HG03342 (cell line): ENCODE measurements around the gene UBALD1.
"Not testable (repeated sequence)": the region's sequence is repeated elsewhere in the genome, so short reads cannot be mapped to it uniquely, and the experiment has no call there.

Experiments used
- ATAC-seq: cut with Tn5 transposase; IDR thresholded peaks from one replicate; pipeline ENCODE4 v1.9.1; 2021; ENCODE audit warnings: mild to moderate bottlenecking, moderate library complexity; ENCODE audit not compliant: unreplicated experiment

Gene UBALD1

DNA sequence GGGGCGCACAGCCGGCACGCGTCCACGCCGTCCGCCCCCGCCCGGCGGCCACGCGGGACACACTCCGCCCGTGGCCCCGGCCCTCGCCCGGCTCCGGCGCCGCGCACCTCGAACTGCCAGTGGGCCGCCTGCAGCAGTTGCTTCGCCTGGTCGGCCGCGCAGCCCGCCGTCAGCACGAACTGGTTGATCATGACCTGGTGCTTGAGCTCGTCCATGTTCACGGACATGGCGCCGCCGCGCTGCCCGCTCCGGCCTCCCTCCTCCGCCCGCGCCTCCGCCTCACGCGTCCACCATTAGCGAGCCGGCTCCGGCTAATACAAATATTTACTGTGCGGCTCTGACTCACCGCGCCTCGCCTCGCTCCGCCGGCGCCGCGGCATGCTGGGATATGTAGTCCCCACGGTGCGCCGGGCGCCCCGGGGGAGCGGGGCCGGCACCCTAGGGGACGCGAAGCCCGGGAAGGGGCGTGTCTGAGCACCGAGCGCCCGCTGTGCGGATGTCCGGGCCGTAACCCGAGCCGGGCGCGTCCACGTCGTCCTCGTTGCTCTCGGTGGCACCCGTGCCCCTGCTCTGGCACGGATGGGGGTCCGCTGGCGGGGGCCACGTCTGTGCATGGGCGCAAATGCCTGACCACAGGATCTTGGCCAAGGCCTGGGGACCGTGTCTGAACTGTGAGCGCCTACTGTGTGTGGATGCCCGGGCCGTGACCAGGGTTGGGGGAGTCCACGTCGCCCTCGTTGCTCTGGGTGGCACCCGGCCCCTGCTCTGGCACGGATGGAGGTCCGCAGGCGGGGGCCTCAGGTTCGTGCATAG is at the start of gene UBALD1:
Gene UBALD1 (minus strand): TSS at position 318 of the 813 bp plus-strand sequence. CDS start 91 bp downstream, at position 227.
- peak; percentile 51 for ATAC-seq

DNA sequence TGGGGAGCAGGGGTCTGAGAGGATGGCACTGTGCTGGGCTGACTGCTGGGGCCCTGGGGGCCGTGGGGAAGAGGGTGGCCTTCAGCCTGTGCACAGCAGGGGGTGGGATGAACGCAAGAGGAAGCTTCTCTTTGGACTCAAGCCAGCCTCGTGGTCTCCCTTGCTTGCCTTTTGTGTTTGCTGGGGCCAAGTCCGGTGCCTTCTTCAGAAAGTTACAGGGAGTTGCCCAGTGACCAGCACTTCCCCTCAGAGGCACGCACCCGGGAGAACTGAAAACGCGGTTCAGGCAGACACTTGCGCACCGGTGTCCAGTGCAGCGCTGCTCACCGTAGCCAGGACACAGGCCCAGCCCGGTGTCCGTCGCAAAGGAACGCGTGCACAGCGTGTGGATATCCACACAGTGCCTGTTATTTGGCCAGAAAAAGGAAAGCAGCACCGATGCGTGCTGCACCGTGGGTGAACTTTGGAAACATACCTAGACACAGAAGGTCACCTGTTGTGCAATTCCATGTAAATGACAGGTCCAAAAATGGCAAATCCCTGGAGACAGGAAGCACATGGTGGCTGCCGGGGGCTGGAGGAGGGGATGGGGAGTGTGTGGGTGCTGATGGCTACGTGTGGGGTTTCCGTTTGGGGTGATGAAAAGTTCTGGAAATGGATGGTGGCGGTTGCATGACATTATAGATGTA is 49.2 kb upstream of the UBALD1 start:
- no peak for ATAC-seq

DNA sequence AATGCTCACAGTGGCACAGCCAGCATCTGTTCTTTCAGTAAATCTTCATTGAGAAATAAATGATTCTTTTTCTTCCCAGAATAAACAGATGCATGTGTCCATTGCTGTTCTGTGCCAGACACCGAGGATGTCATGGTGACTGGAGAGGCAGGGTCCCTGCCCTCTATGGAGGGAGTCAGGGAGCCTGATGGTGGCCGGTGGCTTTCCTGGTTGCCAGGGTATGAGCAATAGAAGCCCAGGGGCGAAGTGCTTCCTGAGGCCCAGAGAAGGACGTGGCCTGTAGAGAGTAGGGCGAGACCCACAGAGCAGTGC is 48.7 kb upstream of the UBALD1 start:
- ATAC-seq, result no peak

DNA sequence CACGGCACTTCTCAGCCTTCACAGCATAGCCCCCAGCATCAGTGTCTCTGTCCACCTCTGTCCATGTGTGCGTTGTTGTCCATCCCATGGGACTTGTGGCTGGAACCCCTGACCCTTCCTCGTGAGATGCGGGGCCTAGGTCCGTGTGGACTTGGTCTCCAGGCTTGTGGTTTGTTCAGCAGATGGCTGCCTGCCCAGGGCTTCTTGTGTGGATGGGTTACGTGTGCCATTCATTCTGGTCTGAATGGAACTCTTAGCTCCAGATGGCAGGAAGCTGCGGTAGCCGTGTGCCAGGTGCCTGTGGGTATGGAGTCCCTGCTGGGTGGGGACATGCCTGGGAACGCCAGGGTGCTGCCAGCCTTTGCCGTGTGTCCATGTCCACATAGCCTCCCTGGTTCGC is 47.0 kb upstream of the UBALD1 start:
- ATAC-seq, result no peak

DNA sequence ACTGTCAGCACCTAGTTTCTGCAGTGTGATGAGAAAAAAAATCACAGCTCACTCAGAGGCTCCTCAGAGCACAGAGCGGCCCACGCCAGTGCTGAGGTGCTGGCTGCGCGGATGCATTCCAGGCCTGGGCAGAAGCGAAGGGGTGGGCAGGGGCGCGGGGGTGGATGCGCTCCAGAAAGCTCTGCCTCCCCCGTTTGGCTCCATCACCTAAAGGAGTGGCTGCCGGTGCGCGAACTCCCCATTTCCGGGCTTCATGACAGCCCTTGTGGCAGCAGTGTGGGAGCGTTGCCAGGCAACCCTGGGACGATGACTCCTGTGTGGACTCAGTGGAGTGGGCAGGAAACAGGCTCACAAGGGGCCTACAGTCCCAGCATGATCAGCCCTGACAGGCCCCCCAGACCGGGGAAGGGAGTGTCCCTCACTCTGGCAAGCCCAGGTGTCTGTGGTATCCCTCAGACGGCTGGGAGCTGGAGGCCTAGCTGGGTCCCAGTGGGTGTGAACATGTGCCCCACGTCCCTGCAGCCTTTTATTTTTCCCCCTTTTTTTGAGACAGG is 45.8 kb upstream of the UBALD1 start:
- ATAC-seq, result peak; percentile 60

DNA sequence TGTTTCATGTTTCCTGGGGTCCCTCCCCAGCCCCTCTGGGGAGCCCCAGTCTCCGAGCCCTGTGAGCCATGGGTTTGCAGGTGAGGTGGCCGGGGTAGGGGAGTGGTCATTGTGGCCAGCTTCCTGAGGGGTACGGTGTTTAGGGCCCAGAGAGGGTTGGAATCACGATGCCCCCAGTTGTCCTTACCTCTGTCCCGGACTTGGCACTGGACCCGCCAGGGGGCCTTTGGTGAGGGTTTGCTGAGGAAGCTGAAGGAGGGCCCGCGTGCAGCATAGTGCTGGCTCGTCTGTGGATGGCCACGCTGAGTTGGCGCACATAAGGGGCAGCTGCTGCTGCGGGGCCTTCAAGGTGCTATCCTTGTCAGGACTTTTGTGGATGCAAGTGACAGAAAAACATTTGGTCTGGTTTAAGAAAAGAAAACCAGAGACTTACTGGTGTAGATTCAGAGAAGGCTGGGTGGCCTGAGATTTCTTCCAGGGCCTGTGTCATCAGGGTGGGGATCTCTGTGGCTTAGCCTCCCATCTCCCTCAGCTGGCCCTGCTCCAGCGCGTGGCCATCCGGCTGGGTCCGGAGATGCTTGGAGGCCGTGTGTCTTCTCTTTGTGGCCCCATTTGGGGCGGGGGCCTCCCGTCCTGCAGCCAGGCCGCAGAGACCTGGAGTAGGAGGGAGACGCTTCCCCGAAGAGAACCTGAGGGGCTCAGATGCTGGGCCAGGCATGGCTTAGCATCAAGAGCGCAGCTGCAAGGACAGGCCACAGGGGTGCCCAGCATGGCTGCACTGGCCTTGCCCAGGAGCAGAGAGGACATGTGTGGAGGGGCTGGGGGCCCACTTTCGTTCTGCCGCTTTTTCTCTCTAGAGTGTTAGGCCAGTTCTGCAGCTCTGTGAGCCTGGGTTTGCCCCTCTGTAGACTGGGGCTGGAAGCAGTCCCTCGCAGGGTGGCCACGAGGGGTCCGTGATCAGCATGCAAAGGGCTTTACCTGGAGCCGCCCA is 45.0 kb upstream of the UBALD1 start:
- no peak for ATAC-seq

DNA sequence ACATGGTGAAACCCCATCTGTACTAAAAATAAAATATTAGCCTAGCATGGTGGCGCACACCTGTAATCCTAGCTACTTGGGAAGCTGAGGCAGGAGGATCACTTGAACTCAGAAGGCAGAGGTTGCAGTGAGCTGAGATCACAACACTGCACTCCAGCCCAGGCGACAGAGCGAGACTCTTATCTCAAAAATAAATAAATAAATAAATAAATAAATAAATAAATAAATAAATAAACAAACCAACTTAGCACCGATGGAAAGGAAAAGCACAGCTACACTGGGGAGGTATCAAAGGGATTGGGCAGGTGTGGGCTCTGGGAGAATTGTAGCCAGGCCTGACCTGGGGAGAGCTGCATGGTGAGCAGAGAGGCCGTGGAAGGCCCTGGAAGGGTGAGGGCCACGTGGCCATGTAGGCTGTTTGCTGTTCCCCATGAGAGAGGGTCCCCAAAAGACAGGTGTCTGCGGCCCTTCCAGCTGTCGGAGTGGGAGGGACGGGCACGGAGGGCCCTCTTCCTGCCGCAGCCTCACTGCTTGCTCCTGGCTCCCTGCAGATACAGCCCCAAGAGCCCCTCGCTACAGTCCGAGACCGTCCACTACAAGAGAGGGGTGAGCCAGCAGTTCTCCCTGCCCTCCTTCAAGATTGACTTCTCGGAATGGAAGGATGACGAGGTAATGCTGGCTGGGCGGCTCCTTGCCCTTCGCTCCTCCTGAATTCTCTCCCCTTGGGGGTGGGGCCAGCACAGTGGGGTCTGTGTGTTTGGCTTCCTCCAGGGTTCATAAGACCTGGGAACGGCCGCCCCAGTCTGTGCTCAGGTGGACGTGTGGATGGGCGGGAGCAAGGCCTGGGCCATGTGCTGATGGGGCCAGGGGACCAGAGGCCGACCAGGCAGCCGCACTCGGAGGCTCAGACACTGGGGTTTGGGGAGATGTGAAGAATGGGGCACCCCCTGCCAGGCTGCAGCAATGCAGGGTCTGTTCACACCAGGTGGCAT is 42.3 kb upstream of the UBALD1 start:
- no peak for ATAC-seq

DNA sequence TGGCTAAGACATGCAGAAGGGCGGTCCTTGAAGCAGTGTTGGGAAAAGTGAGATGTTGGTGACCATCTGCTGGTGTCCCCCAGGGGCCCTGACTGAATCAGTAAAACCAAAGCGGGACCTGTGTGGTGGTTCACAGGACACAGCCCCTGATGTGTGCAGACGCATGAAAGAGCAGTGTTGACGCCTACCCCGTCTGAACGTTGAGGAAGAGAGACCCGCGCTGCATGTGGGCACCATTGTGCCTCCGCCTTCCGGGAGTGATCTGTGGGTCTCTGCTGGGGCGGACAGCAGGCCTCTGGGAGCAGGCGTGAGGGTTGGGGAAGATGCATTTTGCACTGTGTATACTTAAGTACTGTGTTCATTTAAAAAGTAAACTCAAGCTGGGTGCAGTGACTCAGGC is 41.5 kb upstream of the UBALD1 start:
- ATAC-seq, result no peak

DNA sequence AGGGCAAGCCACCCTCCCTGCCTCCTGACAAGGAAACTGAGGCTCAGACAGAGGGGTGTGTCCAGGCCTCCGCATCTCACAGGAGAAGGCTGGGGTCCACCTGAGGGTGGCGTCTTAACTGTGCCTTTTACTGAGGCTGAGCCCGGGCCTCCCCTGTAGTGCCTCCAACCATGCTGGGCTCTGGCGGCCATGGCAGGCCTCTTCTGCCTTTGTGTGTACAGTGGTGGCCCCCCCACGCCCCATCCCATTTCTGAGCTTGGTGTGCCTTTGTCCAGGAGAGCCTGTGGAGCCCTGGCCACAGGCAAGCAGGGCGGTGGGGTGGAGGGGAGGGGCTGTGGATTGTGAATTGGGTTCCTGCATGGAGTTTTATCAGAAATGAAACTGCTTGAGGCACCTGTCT is 41.1 kb upstream of the UBALD1 start:
- ATAC-seq, result no peak

DNA sequence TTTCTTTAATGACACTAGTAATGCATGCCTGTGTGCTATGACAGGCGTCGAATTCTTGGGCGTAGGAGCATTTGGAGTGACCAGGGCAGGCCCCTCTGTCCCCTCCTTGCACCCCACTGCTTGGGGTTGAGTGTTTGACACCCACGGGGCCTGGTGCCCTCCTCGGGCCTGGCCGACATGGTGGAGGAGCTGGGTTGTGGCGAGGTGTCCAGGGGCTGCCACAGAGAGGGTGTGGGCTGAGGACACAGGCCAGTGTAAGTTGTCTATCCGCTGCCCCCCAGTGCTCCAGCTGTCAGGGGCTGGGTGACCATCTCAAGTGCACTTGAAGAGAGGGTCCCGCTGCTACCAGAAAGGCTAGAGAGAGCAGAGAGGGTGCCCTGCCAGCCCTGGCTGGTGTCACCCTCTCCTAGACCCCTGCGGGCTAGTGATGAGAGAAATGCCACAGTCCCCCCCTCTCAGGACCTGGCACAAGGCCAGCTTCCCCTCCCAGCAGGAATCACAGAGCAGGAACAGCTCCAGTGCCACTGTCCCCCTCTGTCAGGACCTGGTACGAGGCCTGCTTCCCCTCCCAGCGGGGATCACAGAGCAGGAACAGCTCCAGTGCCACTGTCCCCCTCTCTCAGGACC is 40.4 kb upstream of the UBALD1 start:
- no peak for ATAC-seq

DNA sequence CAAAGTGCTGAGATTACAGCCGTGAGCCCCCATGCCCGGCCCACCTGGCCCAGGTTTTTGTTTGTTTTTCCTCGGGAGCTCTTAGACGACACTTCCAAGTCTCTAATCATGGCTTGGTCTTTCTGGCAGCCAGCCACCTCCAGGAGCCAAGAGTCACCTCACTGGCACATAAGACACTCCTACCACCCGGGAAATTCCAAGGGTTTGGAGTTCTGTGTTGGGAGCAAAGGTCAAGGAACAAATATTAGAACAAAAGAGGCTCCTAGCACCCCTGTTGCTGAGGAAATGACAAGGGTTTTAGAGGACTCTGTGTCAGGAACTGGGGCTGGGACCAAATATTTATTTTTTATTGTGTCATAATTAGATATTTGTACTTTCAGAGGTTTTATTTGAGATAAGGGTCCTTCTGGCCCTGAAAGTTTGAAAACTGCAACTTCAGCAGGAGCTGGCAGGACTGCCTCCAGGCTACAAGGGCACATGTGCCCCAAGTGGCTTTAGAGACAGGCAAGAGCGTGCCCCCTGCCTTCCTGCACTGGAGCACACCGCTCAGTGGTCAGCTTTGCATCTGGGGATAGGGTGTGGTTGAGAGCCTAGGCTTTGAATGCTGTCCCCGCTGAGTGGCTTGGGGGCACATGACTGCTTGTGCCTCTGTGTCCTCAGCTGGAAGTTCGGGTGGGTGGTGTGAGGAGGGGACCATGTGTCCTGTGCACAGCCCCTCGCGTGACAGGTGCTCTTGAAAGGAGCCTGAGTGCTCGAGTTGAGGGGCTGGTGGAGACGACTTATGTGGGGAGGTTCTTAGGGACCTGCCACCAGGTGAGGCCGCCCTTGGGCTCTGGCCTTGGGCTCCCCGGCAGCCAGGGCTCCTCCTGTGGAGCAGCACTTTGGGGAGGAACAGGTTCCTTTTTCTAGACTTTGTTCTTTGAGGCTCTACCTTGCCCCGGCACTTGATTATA is 39.6 kb upstream of the UBALD1 start:
- ATAC-seq, result no peak

DNA sequence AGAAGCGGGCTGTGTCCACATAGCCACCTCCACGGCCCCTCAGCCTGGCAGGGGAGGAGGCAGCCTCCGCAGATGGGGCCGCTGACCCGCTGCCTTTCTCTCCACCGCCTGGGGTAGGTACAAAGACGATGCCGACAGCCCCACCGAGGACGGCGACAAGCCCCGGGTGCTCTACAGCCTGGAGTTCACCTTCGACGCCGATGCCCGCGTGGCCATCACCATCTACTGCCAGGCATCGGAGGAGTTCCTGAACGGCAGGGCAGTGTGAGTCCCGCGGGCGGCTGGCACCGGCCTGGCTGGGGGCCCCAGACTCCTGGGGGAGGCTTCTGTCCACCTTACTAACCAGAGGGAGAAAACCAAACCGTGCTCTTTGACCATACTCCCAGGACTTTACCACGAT is 37.9 kb upstream of the UBALD1 start:
- no peak for ATAC-seq

DNA sequence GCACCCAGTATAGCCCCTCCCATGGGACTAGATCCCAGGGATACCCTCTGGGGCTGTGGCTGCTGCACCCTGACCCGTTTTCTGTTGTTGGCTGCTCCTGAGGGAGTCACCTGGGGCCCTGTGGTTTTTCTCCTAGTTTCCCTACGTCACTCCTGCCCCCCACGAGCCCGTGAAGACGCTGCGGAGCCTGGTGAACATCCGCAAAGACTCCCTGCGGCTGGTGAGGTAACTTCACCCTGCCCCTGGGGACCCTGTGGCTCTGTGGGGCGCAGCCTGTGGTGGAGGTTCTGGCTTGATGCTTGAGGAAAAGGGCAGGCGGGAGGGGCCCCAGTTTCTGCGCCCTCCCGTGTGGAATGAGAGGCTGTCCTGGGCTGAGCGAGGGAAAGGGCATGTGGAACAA is 37.1 kb upstream of the UBALD1 start:
- ATAC-seq, result no peak

DNA sequence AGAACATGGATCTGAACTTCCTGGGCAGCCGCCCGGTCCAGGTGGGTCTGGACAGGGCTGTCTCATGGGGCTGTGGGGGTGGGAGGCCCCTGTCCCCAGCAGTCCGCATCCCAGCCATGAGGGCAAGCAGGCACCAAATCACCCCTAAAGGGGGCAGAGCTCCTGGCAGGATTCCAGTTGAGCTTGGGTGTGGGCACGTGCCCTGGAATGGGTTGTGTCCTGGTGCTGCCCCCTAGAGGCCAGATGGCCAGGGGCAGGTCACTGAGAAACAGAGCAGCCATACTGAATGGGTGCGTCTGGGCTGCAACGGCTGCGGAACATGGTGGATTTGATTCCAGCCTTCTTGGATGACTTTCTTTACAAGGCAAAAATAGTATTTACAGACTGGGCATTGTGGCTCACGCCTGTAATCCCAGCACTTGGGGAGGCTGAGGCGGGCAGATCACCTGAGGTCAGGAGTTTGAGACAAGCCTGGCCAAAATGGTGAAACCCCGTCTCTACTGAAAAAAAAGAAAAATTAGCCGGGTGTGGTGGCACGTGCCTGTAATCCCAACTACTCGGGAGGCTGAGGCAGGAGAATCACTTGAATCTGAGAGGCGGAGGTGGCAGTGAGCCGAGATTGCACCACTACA is 35.9 kb upstream of the UBALD1 start:
- ATAC-seq, result not testable (repeated sequence)

DNA sequence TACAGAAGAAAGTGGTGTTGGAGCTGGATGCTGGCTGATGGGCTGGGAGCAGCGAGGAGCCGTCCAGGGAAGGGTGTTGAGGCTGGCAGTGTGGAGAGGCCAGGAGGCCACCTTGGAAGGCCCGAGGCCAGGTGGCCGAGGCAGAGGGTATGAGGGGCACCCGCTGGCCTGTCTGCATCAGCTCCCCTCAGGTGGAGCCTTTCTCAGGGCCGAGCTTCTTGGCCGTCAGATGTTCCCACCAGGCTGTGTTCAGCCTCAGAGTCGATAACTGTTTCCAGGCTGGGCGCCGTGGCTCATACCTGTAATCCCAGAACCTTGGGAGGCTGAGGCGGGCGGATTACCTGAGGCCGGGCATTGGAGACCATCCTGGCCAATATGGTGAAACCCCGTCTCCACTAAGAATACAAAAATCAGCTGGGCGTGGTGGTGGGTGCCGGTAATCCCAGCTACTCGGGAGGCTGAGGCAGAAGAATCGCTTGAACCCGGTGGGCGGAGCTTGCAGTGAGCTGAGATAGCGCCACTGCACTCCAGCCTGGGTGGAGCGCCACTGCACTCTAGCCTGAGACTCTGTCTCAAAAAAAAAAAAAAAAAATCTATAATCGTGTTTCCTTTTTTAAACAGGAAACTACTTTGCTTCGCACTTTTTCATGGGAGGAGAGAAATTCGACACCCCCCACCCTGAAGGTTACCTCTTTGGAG is 35.2 kb upstream of the UBALD1 start:
- no peak for ATAC-seq

DNA sequence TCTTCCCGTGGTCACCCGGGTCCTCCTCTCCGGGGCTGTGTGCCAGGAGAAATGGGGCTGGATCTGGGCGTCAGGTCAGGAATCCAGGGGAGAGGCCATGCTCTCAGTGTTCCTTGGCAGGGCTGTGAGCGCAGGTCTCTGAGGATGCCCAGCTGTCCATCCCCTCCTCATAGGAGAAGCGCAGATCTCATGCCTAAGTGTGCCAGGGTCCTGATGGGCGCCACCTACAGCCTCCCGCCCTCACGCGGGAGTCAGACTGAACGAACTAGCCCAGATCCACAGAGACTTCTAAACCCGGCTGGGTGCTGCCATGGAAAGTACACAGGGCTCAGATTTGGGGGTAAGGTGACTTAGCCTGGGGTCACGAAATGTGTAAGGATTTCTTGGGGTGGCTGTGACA is 34.2 kb upstream of the UBALD1 start:
- no peak for ATAC-seq

DNA sequence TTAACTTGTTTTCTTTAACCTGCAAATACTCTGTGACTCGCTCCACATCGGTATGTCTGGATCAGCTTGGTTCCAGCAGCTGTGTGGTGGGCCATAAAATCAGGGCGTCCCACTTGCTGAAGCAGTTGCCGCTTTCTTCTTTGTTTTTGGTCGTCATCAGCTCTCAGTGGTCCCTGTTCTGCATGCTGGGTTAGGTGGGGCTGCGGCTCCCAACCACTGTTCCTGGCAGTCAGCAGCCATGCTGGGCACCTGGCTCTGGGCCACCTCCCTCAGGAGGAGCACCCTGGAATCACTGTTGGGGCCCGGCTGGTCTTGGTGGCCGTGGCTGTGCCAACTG is 32.9 kb upstream of the UBALD1 start:
- no peak for ATAC-seq
